Tibial nerve (tissue), 4 donors: ENCODE measurements around the gene ZNF33A. TPM values are rescaled to one million over a fixed set of nuclear protein-coding genes. Genes with fewer than 3 reads are reported as not detected.

ENCODE experiments used
- DNase-seq, 2 donors: peaks; one replicate each; pipeline ENCODE4 v3.0.0-alpha.2; 2019; ENCODE audit warnings: low spot score in 2 of 2
- H3K27ac ChIP-seq, 4 donors: fragments of 200-600 bp; sonication (generic) in 3 of 4; one replicate each; pipeline ENCODE4 v1.5.1; 2017 to 2019; ENCODE audit warnings: mild to moderate bottlenecking in 1 of 4
- H3K27me3 ChIP-seq, 2 donors: fragments of 200-600 bp; sonication (generic) in 1 of 2; one replicate each; pipeline versions ENCODE4 v1.5.1 to v1.6.0; 2017 to 2019
- H3K36me3 ChIP-seq, 3 donors: fragments of 200-600 bp; sonication (generic); one replicate each; pipeline ENCODE4 v1.5.1; 2018 to 2019
- H3K4me1 ChIP-seq, 4 donors: fragments of 200-600 bp; sonication (generic) in 3 of 4; one replicate each; pipeline ENCODE4 v1.5.1; 2017 to 2019
- H3K4me3 ChIP-seq, 4 donors: fragments of 200-600 bp; sonication (generic) in 3 of 4; one replicate each; pipeline ENCODE4 v1.5.1; 2017 to 2019; ENCODE audit warnings: mild to moderate bottlenecking in 1 of 4, moderate library complexity in 1 of 4
- H3K9me3 ChIP-seq, 4 donors: fragments of 200-600 bp; sonication (generic) in 3 of 4; one replicate each; pipeline ENCODE4 v1.5.1; 2017 to 2019
- EP300 ChIP-seq, 2 donors: sonication (generic); formaldehyde crosslinking; IDR thresholded peaks; one replicate each; pipeline ENCODE4 v1.6.1; 2017; ENCODE audit warnings: antibody characterized with exemption in 2 of 2, mild to moderate bottlenecking in 1 of 2
- POLR2A ChIP-seq, 2 donors: fragments of 450-650 bp; IDR thresholded peaks; one replicate each; pipeline ENCODE4 v1.6.1; 2017; ENCODE audit warnings: antibody characterized with exemption in 2 of 2, mild to moderate bottlenecking in 2 of 2, moderate library complexity in 2 of 2
- WGBS, 2 donors: methylation state at CpG; one replicate each; pipeline ENCODE4 v1.1.5; 2018; 5-methylcytosine and 5-hydroxymethylcytosine counted together
- total RNA-seq, 4 donors: library from RNA; depleted of rRNA; stranded (reverse); fragments of >200 nt; gene quantifications; one replicate each; pipeline ENCODE4 v1.1.0, GENCODE V29; 2016
- TF ChIP-seq, protein P1 (sequence below), 5 experiments: fragments of 200-600 bp in 3 of 5; fragments of 450-650 bp in 2 of 5; sonication (generic) in 3 of 5; IDR thresholded peaks; one replicate each; pipeline ENCODE4 v1.5.1; 2016 to 2019; ENCODE audit warnings: antibody characterized with exemption in 5 of 5, mild to moderate bottlenecking in 3 of 5, moderate library complexity in 2 of 5

ZNF33A gene
- total RNA-seq = 10 to 100 TPM; 15.0 to 31.6 (median 29.3) TPM

DNA sequence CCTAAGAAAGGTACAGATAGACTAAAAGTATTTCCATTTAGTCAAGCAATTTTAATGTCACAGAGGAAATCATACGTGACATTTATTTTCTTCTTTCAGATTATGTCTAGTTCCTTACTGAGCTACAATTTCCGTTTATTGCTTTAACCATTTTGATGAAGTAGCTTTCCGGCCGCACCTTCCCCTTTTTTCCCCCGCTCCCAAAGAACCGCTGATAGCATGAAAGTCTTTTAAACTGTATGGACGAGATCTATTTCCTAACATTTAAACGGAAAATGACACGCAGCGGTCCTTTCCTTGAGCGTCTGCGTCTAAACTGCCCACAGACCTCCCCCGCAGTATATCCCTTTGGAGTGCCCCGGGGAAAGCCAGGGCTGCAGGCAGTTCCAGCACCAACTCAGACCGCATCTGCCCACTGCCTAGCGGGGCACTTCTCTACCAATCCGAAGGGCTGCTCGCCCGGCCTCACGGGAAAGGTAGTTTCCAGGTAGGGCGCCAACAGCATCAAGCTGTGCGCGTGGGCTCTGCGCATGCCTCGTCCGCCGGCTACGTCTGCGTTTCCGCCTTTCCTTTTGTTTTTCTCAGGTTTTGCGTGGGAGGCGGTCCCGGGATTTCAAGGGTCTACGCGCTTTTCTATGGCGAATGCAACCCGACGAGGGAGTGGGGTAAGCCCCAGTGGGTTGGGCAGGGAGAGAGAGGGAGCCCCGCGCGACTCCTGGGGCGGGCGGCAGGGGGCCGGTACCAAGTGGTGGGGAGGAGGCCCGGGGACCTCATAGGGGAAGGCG lies at the start of gene ZNF33A:
TSS of gene ZNF33A (plus strand) at position 557 of the 785 bp plus-strand sequence. CDS start 1,667 bp downstream, outside the sequence.
- DNase-seq = peak; percentile 72 to 74
- Histone ChIP-seq H3K4me1 (peaks cover 0 to 10% (median 8%) of the 10 kb centered on the region in 4 donors), H3K4me3 (peak within 1 kb of the TSS; percentile 51 to 90 (median 80)), H3K27me3 (no peaks in the 10 kb centered on the region), H3K36me3 (peaks cover 0 to 23% (median 0%) of the 10 kb centered on the region in 3 donors), H3K9me3 (no peaks in the 10 kb centered on the region), H3K27ac (peak within 1 kb of the TSS; percentile 91 to 99 (median 98))
- WGBS, 2 donors = 0 to 1% methylated on average over 41 to 45 of the region's 46 CpGs
- TF ChIP-seq EP300 (IDR thresholded peaks at IDR 0.05) (peak; percentile 4 to 62), POLR2A (IDR thresholded peaks at IDR 0.05) (peak; percentile 18 to 38)
- TF ChIP-seq, protein P1, sequence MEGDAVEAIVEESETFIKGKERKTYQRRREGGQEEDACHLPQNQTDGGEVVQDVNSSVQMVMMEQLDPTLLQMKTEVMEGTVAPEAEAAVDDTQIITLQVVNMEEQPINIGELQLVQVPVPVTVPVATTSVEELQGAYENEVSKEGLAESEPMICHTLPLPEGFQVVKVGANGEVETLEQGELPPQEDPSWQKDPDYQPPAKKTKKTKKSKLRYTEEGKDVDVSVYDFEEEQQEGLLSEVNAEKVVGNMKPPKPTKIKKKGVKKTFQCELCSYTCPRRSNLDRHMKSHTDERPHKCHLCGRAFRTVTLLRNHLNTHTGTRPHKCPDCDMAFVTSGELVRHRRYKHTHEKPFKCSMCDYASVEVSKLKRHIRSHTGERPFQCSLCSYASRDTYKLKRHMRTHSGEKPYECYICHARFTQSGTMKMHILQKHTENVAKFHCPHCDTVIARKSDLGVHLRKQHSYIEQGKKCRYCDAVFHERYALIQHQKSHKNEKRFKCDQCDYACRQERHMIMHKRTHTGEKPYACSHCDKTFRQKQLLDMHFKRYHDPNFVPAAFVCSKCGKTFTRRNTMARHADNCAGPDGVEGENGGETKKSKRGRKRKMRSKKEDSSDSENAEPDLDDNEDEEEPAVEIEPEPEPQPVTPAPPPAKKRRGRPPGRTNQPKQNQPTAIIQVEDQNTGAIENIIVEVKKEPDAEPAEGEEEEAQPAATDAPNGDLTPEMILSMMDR (IDR thresholded peaks at IDR 0.05) = no peak

DNA sequence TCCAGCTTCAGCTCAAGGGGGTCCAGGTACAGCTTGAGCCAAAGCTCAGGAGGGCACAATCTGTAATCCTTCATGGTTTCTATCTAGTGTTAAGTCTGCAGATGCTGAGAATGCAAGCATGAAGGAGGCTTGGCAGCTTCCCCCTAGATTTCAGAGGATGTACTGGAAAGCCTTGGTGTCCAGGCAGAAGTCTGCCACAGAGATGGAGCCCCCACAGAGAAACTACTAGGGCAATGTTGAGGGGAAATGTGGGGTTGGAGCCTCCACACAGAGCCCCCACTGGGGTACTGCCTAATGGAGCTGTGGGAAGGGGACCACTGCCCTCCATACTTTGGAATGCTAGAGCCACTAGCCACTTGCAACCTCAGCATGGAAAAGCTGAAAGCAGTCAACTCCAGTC lies 45.5 kb upstream of the ZNF33A start:
- H3K4me1 ChIP-seq = no peaks in the 10 kb centered on the region
- H3K9me3 ChIP-seq = peaks cover 0 to 19% (median 0%) of the 10 kb centered on the region in 4 donors
- no peaks in the 10 kb centered on the region for H3K27me3 ChIP-seq
- no peak overlapping the region for H3K4me3 ChIP-seq
- no peak for DNase-seq
- no peak for TF ChIP-seq POLR2A (IDR thresholded peaks at IDR 0.05)
- TF ChIP-seq, protein P1 (IDR thresholded peaks at IDR 0.05) = no peak
- TF ChIP-seq EP300 (IDR thresholded peaks at IDR 0.05) = no peak
- peaks cover 0 to 88% (median 0%) of the 10 kb centered on the region in 3 donors for H3K36me3 ChIP-seq
- no peak overlapping the region for H3K27ac ChIP-seq

DNA sequence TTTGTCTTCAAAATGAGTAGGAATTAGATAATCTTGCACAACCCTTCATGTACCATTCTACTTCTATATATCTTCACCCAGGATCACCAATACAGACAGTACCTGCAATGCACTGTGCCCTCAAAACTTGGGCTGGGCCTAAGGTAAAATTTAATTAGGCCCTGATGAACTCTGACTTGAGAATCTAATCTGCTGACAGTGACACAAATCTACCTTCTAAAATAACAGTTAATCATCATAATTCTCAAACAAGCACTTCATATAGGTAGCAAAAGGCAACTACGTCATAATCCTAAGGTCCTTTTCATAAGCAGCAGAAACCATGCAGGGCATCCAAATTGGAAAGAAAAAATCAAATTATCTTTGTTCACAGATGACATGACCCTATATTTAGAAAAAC lies 38.1 kb upstream of the ZNF33A start:
- TF ChIP-seq, protein P1 (IDR thresholded peaks at IDR 0.05) = no peak
- no peak for TF ChIP-seq POLR2A (IDR thresholded peaks at IDR 0.05)
- TF ChIP-seq EP300 (IDR thresholded peaks at IDR 0.05) = no peak
- Histone ChIP-seq H3K27ac (no peak overlapping the region), H3K36me3 (peaks cover 0 to 41% (median 0%) of the 10 kb centered on the region in 3 donors), H3K4me3 (no peak overlapping the region), H3K9me3 (no peaks in the 10 kb centered on the region), H3K4me1 (peaks cover 0 to 13% (median 3%) of the 10 kb centered on the region in 4 donors), H3K27me3 (no peaks in the 10 kb centered on the region)
- WGBS, 2 donors = 97 to 100% methylated on average over 1 of the region's 1 CpG
- no peak for DNase-seq

DNA sequence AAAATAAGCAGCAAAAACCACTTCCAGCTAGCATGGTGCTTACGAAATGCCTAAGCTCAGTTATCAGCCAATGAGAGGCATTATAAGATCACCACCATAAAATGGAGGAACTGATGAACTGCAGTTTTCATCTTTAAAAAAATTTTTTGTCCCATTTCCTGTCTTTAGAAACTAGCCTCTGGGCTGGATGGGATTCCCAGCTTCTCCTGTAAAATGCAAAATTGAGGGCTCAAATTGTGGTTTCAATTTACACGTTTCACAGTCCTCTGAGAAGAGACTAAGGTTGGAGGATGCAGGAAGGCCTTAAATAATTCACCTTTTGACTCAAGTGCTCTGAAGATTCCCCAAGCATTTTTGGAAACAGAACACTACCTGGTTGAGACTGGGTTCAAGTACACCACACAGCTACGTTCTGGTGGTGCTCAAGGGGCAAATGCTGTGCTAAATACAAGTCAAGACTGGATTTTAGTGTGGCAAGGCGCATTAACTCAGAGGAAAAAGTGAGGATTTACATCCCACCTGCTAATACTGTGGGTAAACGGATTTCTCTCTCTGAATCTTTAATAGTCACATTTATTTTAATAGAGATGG lies 35.0 kb upstream of the ZNF33A start:
- H3K36me3 ChIP-seq = peaks cover 0 to 12% (median 0%) of the 10 kb centered on the region in 3 donors
- no peak for TF ChIP-seq EP300 (IDR thresholded peaks at IDR 0.05)
- TF ChIP-seq POLR2A (IDR thresholded peaks at IDR 0.05) = no peak
- TF ChIP-seq, protein P1 (IDR thresholded peaks at IDR 0.05) = no peak
- no peaks in the 10 kb centered on the region for H3K9me3 ChIP-seq
- no peaks in the 10 kb centered on the region for H3K27me3 ChIP-seq
- H3K4me1 ChIP-seq = peaks cover 0 to 13% (median 3%) of the 10 kb centered on the region in 4 donors
- peak in 1 of 2 donors; percentile 7 for DNase-seq
- WGBS, 2 donors = 13 to 21% methylated on average over 5 of the region's 5 CpGs
- peak overlapping the region; percentile 95 to 99 (median 98) for H3K27ac ChIP-seq
- peak overlapping the region; percentile 87 to 94 (median 89) for H3K4me3 ChIP-seq
